Measurements from ENCODE around the gene GABRG3.

GABRG3 gene

DNA sequence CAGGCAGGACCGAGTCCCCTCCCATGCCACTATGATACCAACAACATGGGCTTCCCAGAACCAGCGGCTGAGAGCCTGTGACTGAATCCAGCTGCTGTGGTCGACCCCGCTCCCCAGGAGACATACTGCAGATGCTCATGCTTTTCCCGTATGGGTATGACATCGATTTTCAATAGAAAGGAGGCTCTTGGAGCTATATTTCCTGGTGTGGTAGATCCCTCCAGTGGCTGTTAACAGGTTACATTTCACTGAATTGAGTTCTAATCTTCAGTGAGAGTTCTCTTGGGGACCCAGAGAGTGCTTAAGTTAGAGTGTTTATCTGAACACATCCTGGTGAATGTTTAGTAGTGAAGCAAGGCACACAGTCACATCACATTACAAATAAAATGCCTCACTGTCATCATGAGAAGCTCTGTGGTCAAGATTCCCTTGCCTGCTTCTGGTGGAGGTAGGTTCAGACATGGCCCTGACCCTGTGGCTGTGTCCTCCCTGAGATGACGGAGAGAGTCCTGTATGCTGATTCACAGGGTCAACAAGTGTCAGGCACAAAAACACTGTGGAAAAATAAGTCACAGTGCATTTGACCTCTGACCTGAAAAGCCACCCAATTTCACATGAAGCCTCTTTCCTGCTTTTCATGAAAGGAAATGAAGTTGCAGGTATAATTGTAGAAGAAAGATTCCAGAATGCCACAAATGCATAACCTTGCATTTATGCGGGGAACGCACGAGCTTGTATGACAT is 110.9 kb downstream of the GABRG3 start:
- Histone ChIP-seq H2AFZ (ENCODE audit: low read depth, low read length) (no peak overlapping the region), H3K4me1 (ENCODE audit: insufficient read depth, low read length) (peaks cover 7% of the 10 kb centered on the region), H3K9me3 (ENCODE audit: low read length) (no peaks in the 10 kb centered on the region)

DNA sequence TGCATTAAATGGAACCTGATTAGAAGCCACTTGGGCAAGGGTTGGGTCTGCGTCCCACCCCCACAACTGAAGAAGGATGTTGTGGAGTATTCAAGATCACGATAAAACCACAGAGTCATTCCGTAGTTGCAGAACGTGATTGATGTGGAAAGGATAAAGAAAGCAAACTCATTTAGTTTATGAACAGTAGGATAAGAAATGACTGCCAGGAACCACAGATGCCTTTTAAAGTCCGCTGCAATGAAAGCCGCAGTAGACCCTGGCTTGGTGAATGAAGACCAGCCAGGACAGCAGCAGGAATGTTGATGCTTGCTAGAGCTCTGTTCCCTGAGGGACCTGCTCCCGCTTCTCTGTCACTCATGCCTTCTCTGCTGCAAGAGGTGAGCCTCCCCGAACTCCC is 111.5 kb downstream of the GABRG3 start:
- H3K36me3 ChIP-seq (ENCODE audit: insufficient read depth, low read length): no peaks in the 10 kb centered on the region
- H3K4me3 ChIP-seq (ENCODE audit: low read length): no peak overlapping the region
- H2AFZ ChIP-seq (ENCODE audit: low read depth, low read length): no peak overlapping the region
- no peaks in the 10 kb centered on the region for H3K27me3 ChIP-seq (ENCODE audit: insufficient read depth, low read length)
- H3K9me3 ChIP-seq (ENCODE audit: low read length): no peaks in the 10 kb centered on the region
- peaks cover 7% of the 10 kb centered on the region for H3K4me1 ChIP-seq (ENCODE audit: insufficient read depth, low read length)

More for the DNA sequence above, 110.9 kb downstream of the GABRG3 start:
- H3K27me3 ChIP-seq (ENCODE audit: insufficient read depth, low read length): no peaks in the 10 kb centered on the region
- no peaks in the 10 kb centered on the region for H3K36me3 ChIP-seq (ENCODE audit: insufficient read depth, low read length)
- H3K4me3 ChIP-seq (ENCODE audit: low read length): no peak overlapping the region

DNA sequence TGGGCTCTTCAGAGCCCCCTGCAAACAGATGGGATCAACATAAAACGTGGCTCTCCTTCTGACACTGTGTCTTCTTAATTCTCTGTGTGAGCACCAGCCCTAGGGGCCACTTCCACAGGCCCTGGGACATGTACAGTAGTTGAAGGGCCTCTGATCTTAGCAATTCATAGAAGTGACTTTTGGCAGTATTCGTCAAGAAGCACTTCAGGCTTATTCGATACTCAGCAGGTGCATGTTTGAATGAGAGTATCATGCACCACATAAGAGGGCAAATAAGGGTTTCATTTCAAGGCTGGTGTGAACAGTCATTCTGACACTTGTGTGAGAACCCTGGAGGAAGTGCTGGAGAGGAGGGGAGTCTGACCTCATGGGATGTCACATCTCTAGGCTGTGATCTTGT is 113.9 kb downstream of the GABRG3 start:
- no peaks in the 10 kb centered on the region for H3K9me3 ChIP-seq (ENCODE audit: low read length)
- no peak overlapping the region for H2AFZ ChIP-seq (ENCODE audit: low read depth, low read length)
- peaks cover 7% of the 10 kb centered on the region for H3K4me1 ChIP-seq (ENCODE audit: insufficient read depth, low read length)
- H3K27me3 ChIP-seq (ENCODE audit: insufficient read depth, low read length): no peaks in the 10 kb centered on the region
- H3K4me3 ChIP-seq (ENCODE audit: low read length): no peak overlapping the region
- no peaks in the 10 kb centered on the region for H3K36me3 ChIP-seq (ENCODE audit: insufficient read depth, low read length)

DNA sequence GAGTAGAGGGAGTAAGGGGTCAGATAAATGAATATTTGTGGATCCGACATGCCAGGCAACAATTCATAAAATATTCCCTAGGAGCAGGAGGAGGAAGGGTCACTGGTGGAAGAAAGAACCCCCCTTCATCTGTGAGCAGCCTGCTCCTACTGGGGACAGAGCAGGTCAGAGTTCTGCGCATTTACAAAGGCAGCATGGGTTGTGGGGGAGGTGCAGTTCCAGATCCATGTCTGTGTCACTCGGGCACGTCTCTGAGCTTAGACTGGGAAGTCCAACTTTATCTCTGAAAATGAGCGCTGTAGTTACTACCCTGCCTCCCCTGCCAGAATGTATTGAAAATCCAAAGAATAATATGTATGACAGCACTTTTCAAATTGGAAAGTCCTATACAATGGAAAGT is 115.2 kb downstream of the GABRG3 start:
- Histone ChIP-seq H2AFZ (ENCODE audit: low read depth, low read length) (no peak overlapping the region), H3K4me3 (ENCODE audit: low read length) (no peak overlapping the region)

DNA sequence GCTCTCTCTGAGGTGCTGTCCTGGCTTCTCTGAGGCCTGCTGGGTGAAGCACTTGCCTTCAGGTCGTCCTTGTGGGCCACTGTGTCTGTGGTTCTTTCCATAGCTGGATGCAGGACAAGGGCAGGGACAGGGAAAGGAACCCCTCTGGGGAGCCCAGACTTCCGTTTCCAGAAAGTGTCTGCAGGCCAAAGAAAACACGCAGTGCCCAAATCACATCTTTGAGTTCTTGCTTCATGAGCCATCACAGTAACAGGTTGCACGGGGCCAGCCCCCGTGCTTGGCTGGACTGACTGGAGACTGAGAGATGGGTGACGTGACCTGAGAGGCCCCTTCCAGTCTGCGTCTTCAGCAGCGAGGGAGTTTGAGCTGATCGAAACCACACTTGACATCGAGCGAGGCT is 115.8 kb downstream of the GABRG3 start:
- Histone ChIP-seq H3K36me3 (ENCODE audit: insufficient read depth, low read length) (no peaks in the 10 kb centered on the region), H3K27me3 (ENCODE audit: insufficient read depth, low read length) (no peaks in the 10 kb centered on the region), H2AFZ (ENCODE audit: low read depth, low read length) (no peak overlapping the region), H3K9me3 (ENCODE audit: low read length) (no peaks in the 10 kb centered on the region), H3K4me1 (ENCODE audit: insufficient read depth, low read length) (peaks cover 7% of the 10 kb centered on the region), H3K4me3 (ENCODE audit: low read length) (no peak overlapping the region)

More for the DNA sequence above, 115.2 kb downstream of the GABRG3 start:
- Histone ChIP-seq H3K4me1 (ENCODE audit: insufficient read depth, low read length) (peaks cover 7% of the 10 kb centered on the region), H3K36me3 (ENCODE audit: insufficient read depth, low read length) (no peaks in the 10 kb centered on the region), H3K9me3 (ENCODE audit: low read length) (no peaks in the 10 kb centered on the region), H3K27me3 (ENCODE audit: insufficient read depth, low read length) (no peaks in the 10 kb centered on the region)

DNA sequence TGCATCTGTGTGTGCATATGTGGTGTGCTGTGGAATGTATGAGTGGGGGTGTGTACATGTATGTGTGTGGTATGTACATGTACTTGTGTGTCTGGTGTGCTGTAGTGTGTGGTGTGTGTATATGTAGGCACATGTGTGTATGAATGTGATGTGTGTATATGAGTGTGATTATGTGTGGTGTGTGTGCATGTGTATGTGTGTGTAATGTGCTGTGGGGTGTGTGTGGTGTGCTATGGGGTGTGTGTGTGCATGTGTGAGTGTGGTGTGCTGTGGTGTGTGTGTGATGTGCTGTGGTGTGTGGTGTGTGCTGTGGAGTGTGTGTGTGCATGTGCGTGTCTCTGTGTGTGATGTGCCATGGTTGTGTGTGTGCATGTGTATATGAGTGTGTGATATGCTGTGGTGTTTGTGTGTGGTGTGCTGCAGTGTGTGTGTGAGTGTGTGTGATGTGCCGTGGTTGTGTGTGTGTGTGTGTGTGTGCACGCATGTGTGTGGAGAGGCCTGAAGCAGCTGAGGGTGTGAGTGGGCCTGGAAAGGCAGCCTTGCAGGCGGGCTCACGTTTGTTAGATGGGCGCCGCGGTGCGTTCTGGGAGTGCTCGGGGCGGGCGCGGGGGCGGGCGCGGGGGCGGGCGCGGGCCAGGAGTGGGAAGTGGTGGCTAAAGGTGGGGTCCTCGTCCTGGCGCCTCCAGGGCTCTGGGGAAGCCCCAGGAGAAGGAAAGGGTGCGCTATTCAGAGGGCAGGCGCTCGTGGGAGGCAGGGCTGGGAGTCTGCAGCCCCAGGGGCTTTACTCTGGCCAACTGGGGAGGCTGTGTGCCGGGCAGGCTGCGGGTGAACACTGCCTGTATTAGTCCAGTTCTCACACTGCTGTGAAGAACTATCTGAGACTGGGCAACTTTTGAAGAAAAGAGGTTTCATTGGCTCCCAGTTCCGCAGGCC is 116.9 kb downstream of the GABRG3 start:
- no peak overlapping the region for H2AFZ ChIP-seq (ENCODE audit: low read depth, low read length)
- no peaks in the 10 kb centered on the region for H3K27me3 ChIP-seq (ENCODE audit: insufficient read depth, low read length)
- H3K36me3 ChIP-seq (ENCODE audit: insufficient read depth, low read length): no peaks in the 10 kb centered on the region
- H3K4me3 ChIP-seq (ENCODE audit: low read length): no peak overlapping the region
- no peaks in the 10 kb centered on the region for H3K9me3 ChIP-seq (ENCODE audit: low read length)
- peaks cover 7% of the 10 kb centered on the region for H3K4me1 ChIP-seq (ENCODE audit: insufficient read depth, low read length)

DNA sequence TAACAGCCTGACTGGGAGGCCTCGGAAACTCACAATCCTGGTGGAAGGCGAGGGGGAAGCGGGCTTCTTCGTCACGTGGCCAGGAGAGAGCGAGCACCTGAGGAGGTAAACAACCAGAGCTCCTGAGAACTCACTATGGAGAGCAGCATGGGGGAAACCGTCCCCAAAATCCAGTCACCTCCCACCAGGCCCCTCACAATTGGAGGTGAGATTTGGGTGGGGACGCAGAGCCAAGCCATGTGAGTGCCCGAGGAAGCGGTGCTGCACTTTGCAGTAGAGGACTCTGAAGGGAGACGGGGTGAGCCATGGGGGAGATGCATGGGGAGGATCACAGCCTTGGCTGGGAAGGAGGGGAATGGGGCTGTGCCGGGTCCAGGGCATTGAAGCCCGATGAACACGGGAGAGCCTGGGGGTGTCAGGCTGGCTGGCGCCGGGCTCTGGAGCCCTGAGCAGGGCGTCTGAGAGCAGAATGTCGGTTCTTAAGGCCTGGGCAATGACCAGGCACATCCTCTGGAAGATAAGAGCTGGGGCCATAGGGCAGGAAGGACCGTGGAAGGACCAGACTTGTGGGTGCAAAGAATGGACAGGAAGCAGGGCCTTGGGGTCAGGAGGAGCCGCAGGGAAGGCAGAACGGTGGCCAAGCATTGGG is 117.7 kb downstream of the GABRG3 start:
- Histone ChIP-seq H3K4me1 (ENCODE audit: insufficient read depth, low read length) (peaks cover 7% of the 10 kb centered on the region), H3K9me3 (ENCODE audit: low read length) (no peaks in the 10 kb centered on the region), H3K27me3 (ENCODE audit: insufficient read depth, low read length) (no peaks in the 10 kb centered on the region), H3K36me3 (ENCODE audit: insufficient read depth, low read length) (no peaks in the 10 kb centered on the region), H3K4me3 (ENCODE audit: low read length) (no peak overlapping the region), H2AFZ (ENCODE audit: low read depth, low read length) (no peak overlapping the region)

DNA sequence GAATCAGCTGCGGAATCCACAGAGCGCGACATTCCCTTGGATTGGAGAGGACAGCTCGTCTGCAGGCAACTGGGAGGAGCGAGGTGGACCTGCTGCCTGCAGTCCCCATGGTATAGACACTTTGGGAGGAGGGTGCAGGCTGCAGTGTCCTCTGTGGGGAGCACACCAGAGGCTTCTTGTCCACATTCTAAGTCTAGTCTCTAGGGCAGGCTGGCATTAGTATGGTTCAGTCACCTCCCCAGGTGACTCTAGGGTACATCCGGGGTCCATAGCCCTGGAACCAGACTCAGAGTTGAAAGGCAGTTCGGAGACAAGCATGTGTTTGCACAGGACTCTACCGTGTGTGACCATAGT is 118.2 kb downstream of the GABRG3 start:
- no peak overlapping the region for H2AFZ ChIP-seq (ENCODE audit: low read depth, low read length)

DNA sequence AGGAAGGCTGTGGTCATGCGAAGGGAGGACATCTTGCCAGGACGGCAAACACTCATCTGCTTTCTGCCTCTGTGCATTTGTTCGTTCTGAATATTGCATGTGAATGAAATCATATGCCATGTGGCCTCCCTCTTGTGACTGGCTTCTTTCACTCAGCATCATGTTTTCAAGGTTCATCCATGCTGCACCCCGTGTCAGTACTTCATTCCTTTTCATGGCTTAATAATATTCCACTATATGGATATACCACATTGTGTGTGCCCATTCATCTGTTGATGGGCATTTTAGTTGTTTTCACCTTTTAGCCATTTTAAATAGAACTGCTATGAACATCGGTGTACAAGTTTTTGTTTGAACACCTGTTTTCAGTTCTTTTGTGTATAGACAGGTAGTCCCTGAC is 118.7 kb downstream of the GABRG3 start:
- Histone ChIP-seq H3K27me3 (ENCODE audit: insufficient read depth, low read length) (no peaks in the 10 kb centered on the region), H3K4me3 (ENCODE audit: low read length) (no peak overlapping the region), H3K9me3 (ENCODE audit: low read length) (no peaks in the 10 kb centered on the region), H2AFZ (ENCODE audit: low read depth, low read length) (no peak overlapping the region), H3K36me3 (ENCODE audit: insufficient read depth, low read length) (no peaks in the 10 kb centered on the region), H3K4me1 (ENCODE audit: insufficient read depth, low read length) (peaks cover 7% of the 10 kb centered on the region)

More for the DNA sequence above, 118.2 kb downstream of the GABRG3 start:
- no peaks in the 10 kb centered on the region for H3K9me3 ChIP-seq (ENCODE audit: low read length)
- H3K4me1 ChIP-seq (ENCODE audit: insufficient read depth, low read length): peaks cover 7% of the 10 kb centered on the region
- no peaks in the 10 kb centered on the region for H3K27me3 ChIP-seq (ENCODE audit: insufficient read depth, low read length)
- no peak overlapping the region for H3K4me3 ChIP-seq (ENCODE audit: low read length)
- H3K36me3 ChIP-seq (ENCODE audit: insufficient read depth, low read length): no peaks in the 10 kb centered on the region

DNA sequence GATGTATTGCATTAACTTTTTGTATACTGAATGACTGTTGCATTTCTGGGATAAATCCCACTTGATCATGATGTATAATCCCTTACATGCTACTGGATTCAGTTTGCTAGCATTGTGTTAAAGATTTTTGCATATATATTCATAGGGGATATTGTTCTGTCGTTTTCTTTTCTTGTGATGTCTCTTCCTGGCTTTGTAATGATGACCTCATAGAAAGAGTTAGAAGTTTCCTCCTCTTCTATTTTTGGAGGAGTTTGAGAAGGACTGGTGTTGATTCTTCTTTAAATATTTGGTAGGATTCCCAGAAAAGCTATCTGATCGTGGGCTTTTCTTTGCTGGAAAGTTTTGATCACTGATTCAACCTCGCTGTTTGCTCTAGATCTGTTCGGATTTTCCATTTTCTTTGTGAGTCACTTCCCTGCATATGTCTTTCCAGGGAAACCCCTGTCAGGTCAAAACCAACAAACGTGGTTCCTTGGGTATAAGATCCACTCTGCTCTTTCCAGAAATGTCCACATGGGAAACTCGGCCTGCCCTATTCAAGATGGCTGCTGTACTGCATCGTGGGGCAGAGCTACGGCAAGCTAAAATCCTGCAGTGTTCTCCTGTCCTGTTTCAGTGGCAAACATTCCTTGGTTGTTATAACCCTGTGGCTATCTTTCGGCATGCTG is 120.4 kb downstream of the GABRG3 start:
- Histone ChIP-seq H3K27me3 (ENCODE audit: insufficient read depth, low read length) (no peaks in the 10 kb centered on the region), H3K4me3 (ENCODE audit: low read length) (no peak overlapping the region), H3K36me3 (ENCODE audit: insufficient read depth, low read length) (no peaks in the 10 kb centered on the region), H2AFZ (ENCODE audit: low read depth, low read length) (no peak overlapping the region), H3K4me1 (ENCODE audit: insufficient read depth, low read length) (peaks cover under 1% of the 10 kb centered on the region), H3K9me3 (ENCODE audit: low read length) (no peaks in the 10 kb centered on the region)

DNA sequence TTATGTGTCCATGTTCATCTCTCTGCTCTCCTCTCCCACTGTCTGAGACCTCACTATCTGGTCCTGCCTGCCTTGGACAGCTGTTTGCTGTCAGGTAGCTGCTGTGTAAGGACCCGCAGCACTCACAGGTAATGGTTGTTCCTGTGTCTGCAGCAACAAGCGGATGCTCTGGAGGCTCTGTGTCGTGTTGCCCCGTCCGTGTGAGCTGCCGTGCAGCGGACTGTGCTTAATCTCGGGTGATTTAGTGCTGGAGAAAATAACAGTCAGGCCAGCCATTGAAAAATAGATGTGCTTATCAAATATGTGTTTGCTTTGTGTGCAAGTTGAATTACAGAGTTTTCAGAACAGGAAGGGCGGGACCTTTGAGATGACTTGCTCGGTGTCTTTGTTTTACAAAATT is 121.4 kb downstream of the GABRG3 start:
- Histone ChIP-seq H3K4me3 (ENCODE audit: low read length) (no peak overlapping the region), H3K27me3 (ENCODE audit: insufficient read depth, low read length) (no peaks in the 10 kb centered on the region), H2AFZ (ENCODE audit: low read depth, low read length) (no peak overlapping the region), H3K9me3 (ENCODE audit: low read length) (no peaks in the 10 kb centered on the region), H3K4me1 (ENCODE audit: insufficient read depth, low read length) (no peaks in the 10 kb centered on the region), H3K36me3 (ENCODE audit: insufficient read depth, low read length) (no peaks in the 10 kb centered on the region)

DNA sequence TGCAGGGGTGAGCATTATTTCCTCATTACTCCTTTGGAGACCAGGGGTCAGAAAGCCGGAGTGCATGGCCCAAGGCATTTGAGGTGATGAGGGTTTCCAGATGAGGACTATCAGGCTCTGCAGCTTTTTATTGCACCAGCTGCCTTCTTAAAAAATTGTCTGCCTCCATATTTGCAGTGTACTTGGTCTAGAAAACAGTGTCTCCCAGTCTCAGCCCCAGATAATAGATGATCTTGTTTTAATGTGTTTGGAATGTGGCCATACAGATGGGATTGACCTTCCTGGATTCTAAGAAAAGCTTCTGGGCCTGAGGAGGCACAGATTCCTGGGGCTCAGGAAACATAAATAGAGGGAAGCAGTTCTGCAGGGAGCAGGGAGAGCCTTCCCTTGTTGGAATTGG is 123.3 kb downstream of the GABRG3 start:
- no peaks in the 10 kb centered on the region for H3K36me3 ChIP-seq (ENCODE audit: insufficient read depth, low read length)
- no peak overlapping the region for H3K4me3 ChIP-seq (ENCODE audit: low read length)
- H2AFZ ChIP-seq (ENCODE audit: low read depth, low read length): no peak overlapping the region
- no peaks in the 10 kb centered on the region for H3K27me3 ChIP-seq (ENCODE audit: insufficient read depth, low read length)
- no peaks in the 10 kb centered on the region for H3K9me3 ChIP-seq (ENCODE audit: low read length)
- no peaks in the 10 kb centered on the region for H3K4me1 ChIP-seq (ENCODE audit: insufficient read depth, low read length)

Data from neuron (in vitro differentiated cells).